ENCODE results near the gene CHL1.

Gene CHL1

DNA sequence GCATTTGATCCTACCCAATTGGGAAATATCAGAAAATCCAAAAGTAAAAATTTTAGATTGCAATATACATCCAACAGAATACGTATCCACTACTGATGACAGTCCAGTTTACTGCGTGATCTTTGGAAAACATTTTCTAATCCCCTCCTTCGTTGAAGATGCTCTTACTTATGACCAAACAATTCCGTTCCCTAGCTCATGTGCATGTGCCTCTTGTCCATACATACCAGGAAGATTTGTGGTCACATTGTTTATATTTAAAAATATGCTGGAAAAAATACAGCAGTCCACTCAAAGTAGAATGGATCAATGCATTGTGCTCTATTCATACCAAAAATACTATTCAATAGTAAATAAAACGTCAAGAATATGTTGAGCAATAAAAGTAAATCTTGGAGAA is 135.3 kb downstream of the CHL1 start:
- ChIA-PET POLR2A (no interaction called here), CTCF (no interaction called here)
- H3K4me3 ChIP-seq (ENCODE audit: low read depth, low read length), result no peak overlapping the region
- no peak for TF ChIP-seq CTCF (IDR thresholded peaks at IDR 0.05; ENCODE audit: insufficient read depth, low read length, missing control alignments)
- DNase-seq (ENCODE audit: low read depth, low spot score), result no peak

- CTCF ChIA-PET, result no interaction called here
- POLR2A ChIA-PET, result no interaction called here
- TF ChIP-seq CTCF (IDR thresholded peaks at IDR 0.05; ENCODE audit: insufficient read depth, low read length, missing control alignments), result no peak
- DNase-seq (ENCODE audit: low read depth, low spot score), result no peak
- no peak overlapping the region for H3K4me3 ChIP-seq (ENCODE audit: low read depth, low read length)
These were observed 136.1 kb downstream of the CHL1 start for GRCh38 chr3:332701-333100.

- no peak for TF ChIP-seq CTCF (IDR thresholded peaks at IDR 0.05; ENCODE audit: insufficient read depth, low read length, missing control alignments)
- CTCF ChIA-PET, result no interaction called here
- no peak for DNase-seq (ENCODE audit: low read depth, low spot score)
- no peak overlapping the region for H3K4me3 ChIP-seq (ENCODE audit: low read depth, low read length)
- POLR2A ChIA-PET, result no interaction called here
These were observed 138.7 kb downstream of the CHL1 start for GRCh38 chr3:335240-335639.

DNA sequence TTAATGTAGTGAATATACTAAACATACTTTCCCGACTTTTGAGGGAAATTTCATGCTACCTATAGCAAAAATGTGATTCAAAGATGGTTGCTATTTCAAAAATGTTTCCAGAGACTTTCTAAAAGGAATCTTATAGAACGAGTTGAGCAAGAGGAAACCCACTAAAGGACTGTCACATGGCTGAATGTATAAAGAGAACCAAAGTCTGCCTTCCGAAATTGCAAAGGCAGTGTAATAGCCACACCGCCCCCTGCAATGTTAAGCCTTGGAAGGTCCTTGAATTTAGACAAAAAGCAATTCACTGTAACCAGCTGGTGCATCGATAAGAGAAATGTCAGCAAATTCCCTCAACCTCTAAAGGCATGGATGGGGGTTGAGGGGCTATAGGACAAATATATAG is 142.8 kb downstream of the CHL1 start:
- CTCF ChIA-PET, result no interaction called here
- no peak for DNase-seq (ENCODE audit: low read depth, low spot score)
- no peak for TF ChIP-seq CTCF (IDR thresholded peaks at IDR 0.05; ENCODE audit: insufficient read depth, low read length, missing control alignments)
- H3K4me3 ChIP-seq (ENCODE audit: low read depth, low read length), result no peak overlapping the region
- POLR2A ChIA-PET, result no interaction called here

GRCh38 chr3:341998-342397 is 145.4 kb downstream of the CHL1 start:
- no peak for TF ChIP-seq CTCF (IDR thresholded peaks at IDR 0.05; ENCODE audit: insufficient read depth, low read length, missing control alignments)
- ChIA-PET POLR2A (no interaction called here), CTCF (no interaction called here)
- DNase-seq (ENCODE audit: low read depth, low spot score), result no peak
- H3K4me3 ChIP-seq (ENCODE audit: low read depth, low read length), result no peak overlapping the region

GRCh38 chr3:346186-346585 is 149.6 kb downstream of the CHL1 start:
- CTCF ChIA-PET, result no interaction called here
- DNase-seq (ENCODE audit: low read depth, low spot score), result no peak
- H3K4me3 ChIP-seq (ENCODE audit: low read depth, low read length), result no peak overlapping the region
- POLR2A ChIA-PET, result no interaction called here
- no peak for TF ChIP-seq CTCF (IDR thresholded peaks at IDR 0.05; ENCODE audit: insufficient read depth, low read length, missing control alignments)

All from AG04449 (cell line).